Upper lobe of left lung (tissue), 6 donors: ENCODE results near the gene OXNAD1. TPM values are rescaled to one million over a fixed set of nuclear protein-coding genes. Genes with fewer than 3 reads are reported as not detected.

Source experiments
- ATAC-seq, 2 donors: fragments of 200-7000 bp; cut with Tn5 transposase; one replicate each; pipeline ENCODE4 v1.9.1; 2022; ENCODE audit warnings: mild to moderate bottlenecking in 2 of 2, moderate library complexity in 2 of 2; ENCODE audit not compliant: low FRiP score in 2 of 2
- DNase-seq, 2 donors: peaks; one replicate each; pipeline ENCODE4 v3.0.0-alpha.2; 2019 to 2020
- H3K27ac ChIP-seq, 4 donors: fragments of 200-600 bp; sonication (generic); one replicate each; pipeline ENCODE4 v1.5.1; 2016 to 2019
- H3K27me3 ChIP-seq, 4 donors: fragments of 200-600 bp; sonication (generic); one replicate each; pipeline ENCODE4 v1.5.1; 2017 to 2019
- H3K36me3 ChIP-seq, 4 donors: fragments of 200-600 bp; sonication (generic); one replicate each; pipeline ENCODE4 v1.5.1; 2016 to 2019
- H3K4me1 ChIP-seq, 4 donors: fragments of 200-600 bp; sonication (generic); one replicate each; pipeline ENCODE4 v1.5.1; 2018 to 2019
- H3K4me3 ChIP-seq, 4 donors: fragments of 200-600 bp; sonication (generic); one replicate each; pipeline ENCODE4 v1.5.1; 2017 to 2019; ENCODE audit warnings: mild to moderate bottlenecking in 2 of 4, moderate library complexity in 1 of 4
- H3K9me3 ChIP-seq, 4 donors: fragments of 200-600 bp; sonication (generic); one replicate each; pipeline ENCODE4 v1.5.1; 2018 to 2019
- CTCF ChIP-seq, 6 experiments: fragments of 450-650 bp in 4 of 6; fragments of 200-600 bp in 2 of 6; sonication (generic) in 2 of 6; IDR thresholded peaks; one replicate each; pipeline ENCODE4 v1.5.1; 2016 to 2019; ENCODE audit warnings: antibody characterized with exemption in 6 of 6
- EP300 ChIP-seq, 4 donors: sonication (generic); formaldehyde crosslinking; IDR thresholded peaks; one replicate each; pipeline ENCODE4 v1.5.1; 2017; ENCODE audit warnings: antibody characterized with exemption in 4 of 4, control low read depth in 2 of 4
- POLR2A ChIP-seq, 4 donors: fragments of 450-650 bp; IDR thresholded peaks; one replicate each; pipeline ENCODE4 v1.5.1; 2016 to 2017; ENCODE audit warnings: antibody characterized with exemption in 4 of 4, mild to moderate bottlenecking in 2 of 4
- POLR2AphosphoS5 ChIP-seq, 2 donors: sonication (generic); formaldehyde crosslinking; IDR thresholded peaks; one replicate each; pipeline ENCODE4 v1.5.1; 2017; ENCODE audit warnings: antibody characterized with exemption in 2 of 2
- WGBS, 2 donors: methylation state at CpG; one replicate each; pipeline ENCODE4 v1.1.5; 2017 to 2018; 5-methylcytosine and 5-hydroxymethylcytosine counted together
- total RNA-seq, 6 donors: library from RNA; depleted of rRNA in 4 of 6; stranded (reverse); fragments of >200 nt in 4 of 6; gene quantifications; one replicate each; pipeline versions ENCODE4 v1.1.0 to v1.2.1, GENCODE V29; 2016 to 2021
- donor health status: DM: no; HTN: no; CAD: no; lungs with moderate emphysema.
- donor health status: DM: no; HTN: yes; CAD: no; lungs with severe emphysema.

OXNAD1 gene
- total RNA-seq, 6 donors from 2014 or later: 7.2 to 20.9 (median 11.0) TPM

GRCh38 chr3:16299746-16300145 is 34.7 kb downstream of the OXNAD1 start:
- ATAC-seq (no peak), DNase-seq (no peak)
- Histone ChIP-seq H3K27ac (no peak overlapping the region), H3K9me3 (no peaks in the 10 kb centered on the region), H3K4me1 (peaks cover 0 to 30% (median 17%) of the 10 kb centered on the region in 4 donors), H3K36me3 (peaks cover 0 to 11% (median 0%) of the 10 kb centered on the region in 4 donors), H3K4me3 (no peak overlapping the region), H3K27me3 (no peaks in the 10 kb centered on the region)
- 72 to 74% methylated on average over 3 of the region's 3 CpGs for WGBS, 2 donors
- TF ChIP-seq EP300 (IDR thresholded peaks at IDR 0.05) (no peak), POLR2AphosphoS5 (IDR thresholded peaks at IDR 0.05) (no peak), CTCF (IDR thresholded peaks at IDR 0.05) (no peak), POLR2A (IDR thresholded peaks at IDR 0.05) (no peak)

DNA sequence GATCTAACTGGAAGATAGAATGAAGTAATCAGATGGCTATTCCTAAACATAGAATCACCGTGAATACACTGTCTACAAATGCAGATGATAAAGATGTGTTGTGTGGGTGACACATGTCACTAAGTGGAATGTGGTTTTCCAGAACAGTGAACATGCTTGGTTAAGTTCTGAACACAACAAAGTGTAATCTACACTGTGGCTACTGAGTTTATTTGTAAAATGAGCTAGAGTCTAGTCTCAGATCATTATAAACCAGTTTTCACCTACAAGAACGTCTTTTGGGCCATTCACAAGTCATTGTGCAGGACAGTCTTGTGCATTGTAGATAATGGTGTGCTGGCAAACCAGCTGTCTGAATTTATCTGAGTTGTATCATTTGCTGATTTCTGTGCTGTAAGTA is 35.3 kb downstream of the OXNAD1 start:
- Histone ChIP-seq H3K27me3 (no peaks in the 10 kb centered on the region), H3K36me3 (peaks cover 0 to 7% (median 0%) of the 10 kb centered on the region in 4 donors), H3K4me1 (peaks cover 0 to 30% (median 17%) of the 10 kb centered on the region in 4 donors), H3K4me3 (no peak overlapping the region), H3K9me3 (no peaks in the 10 kb centered on the region), H3K27ac (peak overlapping the region in 3 of 4 donors; percentile 12 to 70 (median 66))
- TF ChIP-seq EP300 (IDR thresholded peaks at IDR 0.05): no peak
- no peak for TF ChIP-seq POLR2A (IDR thresholded peaks at IDR 0.05)
- TF ChIP-seq POLR2AphosphoS5 (IDR thresholded peaks at IDR 0.05): no peak
- no peak for TF ChIP-seq CTCF (IDR thresholded peaks at IDR 0.05)
- DNase-seq (no peak), ATAC-seq (no peak)
- 61 to 87% methylated on average over 2 of the region's 2 CpGs for WGBS, 2 donors

GRCh38 chr3:16300881-16301359 is 35.9 kb downstream of the OXNAD1 start:
- TF ChIP-seq POLR2A (IDR thresholded peaks at IDR 0.05) (peak in 1 of 4 donors; percentile 25), POLR2AphosphoS5 (IDR thresholded peaks at IDR 0.05) (peak in 1 of 2 donors; percentile 24), CTCF (IDR thresholded peaks at IDR 0.05) (no peak)
- ATAC-seq (peak; percentile 50 to 71), DNase-seq (peak in 1 of 2 donors; percentile 47)
- peaks cover 0 to 4% (median 0%) of the 10 kb centered on the region in 4 donors for H3K36me3 ChIP-seq
- 48 to 56% methylated on average over 2 of the region's 2 CpGs for WGBS, 2 donors
- peaks cover 0 to 30% (median 17%) of the 10 kb centered on the region in 4 donors for H3K4me1 ChIP-seq
- peak overlapping the region in 1 of 4 donors; percentile 21 for H3K4me3 ChIP-seq
- no peaks in the 10 kb centered on the region for H3K27me3 ChIP-seq
- no peaks in the 10 kb centered on the region for H3K9me3 ChIP-seq
- peak overlapping the region; percentile 12 to 70 (median 45) for H3K27ac ChIP-seq

- peak overlapping the region in 3 of 4 donors; percentile 26 to 70 (median 66) for H3K27ac ChIP-seq
- H3K9me3 ChIP-seq: no peaks in the 10 kb centered on the region
- ATAC-seq (peak; percentile 46 to 83), DNase-seq (peak in 1 of 2 donors; percentile 74)
- peaks cover 0 to 3% (median 0%) of the 10 kb centered on the region in 4 donors for H3K36me3 ChIP-seq
- TF ChIP-seq POLR2AphosphoS5 (IDR thresholded peaks at IDR 0.05): no peak
- TF ChIP-seq CTCF (IDR thresholded peaks at IDR 0.05): no peak
- no peak for TF ChIP-seq EP300 (IDR thresholded peaks at IDR 0.05)
- peaks cover 0 to 30% (median 17%) of the 10 kb centered on the region in 4 donors for H3K4me1 ChIP-seq
- no peaks in the 10 kb centered on the region for H3K27me3 ChIP-seq
- 49 to 53% methylated on average over 6 of the region's 6 CpGs for WGBS, 2 donors
- peak overlapping the region in 1 of 4 donors; percentile 21 for H3K4me3 ChIP-seq
These were observed 36.5 kb downstream of the OXNAD1 start for GRCh38 chr3:16301507-16301906.
